HCT116 (cell line): ENCODE results near the gene CTSL. TPM values are rescaled to one million over a fixed set of nuclear protein-coding genes. Genes with fewer than 3 reads are reported as not detected.

Experiments
- ATAC-seq: fragments of 200-7000 bp; cut with Tn5 transposase; 2 replicates; pipeline ENCODE4 v1.9.1; 2020; ENCODE audit warnings: mild to moderate bottlenecking, moderate library complexity
- BruUV-seq: library from RNA; stranded (reverse); fragments of 400-500 nt; replicated peaks from 2 replicates; lab custom pipeline; 2021; lab: Mats Ljungman, UMichigan
- CTCF ChIA-PET: fragments of 300-600 bp; sonication (Branson Sonifier 250); formaldehyde crosslinking; loops from one replicate; lab custom pipeline; 2021; ENCODE audit warnings: antibody characterized with exemption; lab: Charles Lee
- POLR2A ChIA-PET: fragments of 300-600, 350-600 bp; sonication (Branson Sonifier 250); formaldehyde crosslinking; loops from one replicate; lab custom pipeline; 2021; ENCODE audit warnings: antibody characterized with exemption; lab: Charles Lee
- RAD21 ChIA-PET, 2 experiments: fragments of 300-600 bp; sonication (Branson Sonifier 250); formaldehyde crosslinking; loops; one replicate each; lab custom pipeline; 2023; ENCODE audit warnings: low total read pairs in 2 of 2; ENCODE audit not compliant: uncharacterized antibody in 2 of 2, unreplicated experiment in 2 of 2, low non-redundant PET in 1 of 2; lab: Charles Lee
- DNase-seq: peaks from one replicate; pipeline ENCODE4 v3.0.0-alpha.2; 2010; ENCODE audit warnings: low read depth, low spot score
- H2AFZ ChIP-seq: fragments of 200-600 bp; shearing (Covaris generic), sonication (generic); 2 replicates; pipeline ENCODE4 v1.6.1; 2017; ENCODE audit warnings: low read depth, mixed run types, mixed read lengths, antibody characterized with exemption, low read length; ENCODE audit not compliant: poor library complexity, severe bottlenecking
- H3K27ac ChIP-seq: 2 replicates; pipeline ENCODE4 v1.5.1; 2012; ENCODE audit warnings: low read depth, low read length
- H3K27me3 ChIP-seq: fragments of 200-600 bp; sonication (generic); 2 replicates; pipeline ENCODE4 v1.6.1; 2016; ENCODE audit warnings: mixed run types, low read length, mixed read lengths; ENCODE audit not compliant: insufficient read depth
- H3K36me3 ChIP-seq, 2 experiments: fragments of 200-500 bp in 1 of 2; fragments of 200-600 bp in 1 of 2; sonication (Bioruptor generic) in 1 of 2; sonication (generic) in 1 of 2; 2 replicates each; pipeline versions ENCODE4 v1.5.1 to v1.6.1; 2014 to 2016; ENCODE audit warnings: low read length in 2 of 2, inconsistent platforms in 1 of 2, mixed read lengths in 1 of 2, mixed run types in 1 of 2; ENCODE audit not compliant: insufficient read depth in 2 of 2, control insufficient read depth in 1 of 2
- H3K4me1 ChIP-seq, 2 experiments: fragments of 200-600 bp in 1 of 2; sonication (generic) in 1 of 2; 2 replicates each; pipeline versions ENCODE4 v1.5.1 to v1.6.1; 2012 to 2017; ENCODE audit warnings: low read length in 2 of 2, inconsistent platforms in 1 of 2, mild to moderate bottlenecking in 1 of 2, mixed read lengths in 1 of 2, mixed run types in 1 of 2, moderate library complexity in 1 of 2; ENCODE audit not compliant: insufficient read depth in 2 of 2, control insufficient read depth in 1 of 2
- H3K4me2 ChIP-seq: fragments of 200-600 bp; sonication (generic); 2 replicates; pipeline ENCODE4 v1.6.1; 2017; ENCODE audit warnings: mixed run types, low read length, mixed read lengths
- H3K4me3 ChIP-seq, 2 experiments: fragments of 200-600 bp in 1 of 2; sonication (generic) in 1 of 2; replicated peaks in 1 of 2; 2 replicates each; pipeline ENCODE4 v1.5.1; 2011 to 2016; ENCODE audit warnings: low read length in 2 of 2, control low read depth in 1 of 2, low read depth in 1 of 2, mild to moderate bottlenecking in 1 of 2, mixed read lengths in 1 of 2, mixed run types in 1 of 2
- H3K79me2 ChIP-seq: fragments of 200-600 bp; sonication (generic); 2 replicates; pipeline ENCODE4 v1.6.1; 2017; ENCODE audit warnings: mild to moderate bottlenecking, mixed run types, low read length, moderate library complexity, mixed read lengths; ENCODE audit not compliant: insufficient read depth
- H3K9ac ChIP-seq: fragments of 200-600 bp; sonication (generic); 2 replicates; pipeline ENCODE4 v1.6.1; 2016; ENCODE audit warnings: low read length, mixed read lengths
- H3K9me2 ChIP-seq: fragments of 200-600 bp; sonication (generic), shearing (Covaris generic); 2 replicates; pipeline ENCODE4 v1.6.1; 2017; ENCODE audit warnings: mixed run types, mild to moderate bottlenecking, moderate library complexity; ENCODE audit not compliant: insufficient read depth
- H3K9me3 ChIP-seq, 2 experiments: fragments of 200-500 bp in 1 of 2; fragments of 200-600 bp in 1 of 2; sonication (Bioruptor generic) in 1 of 2; sonication (generic) in 1 of 2; 2 replicates each; pipeline ENCODE4 v1.6.1; 2014 to 2017; ENCODE audit warnings: low read length in 2 of 2, mixed read lengths in 2 of 2, inconsistent platforms in 1 of 2, low read depth in 1 of 2, mild to moderate bottlenecking in 1 of 2, mixed run types in 1 of 2, moderate library complexity in 1 of 2; ENCODE audit not compliant: control insufficient read depth in 1 of 2, insufficient read depth in 1 of 2
- H4K20me1 ChIP-seq: fragments of 200-600 bp; sonication (generic), shearing (Covaris generic); 2 replicates; pipeline ENCODE4 v1.6.1; 2017; ENCODE audit warnings: mixed run types, mild to moderate bottlenecking, moderate library complexity; ENCODE audit not compliant: insufficient read depth
- CBX3 ChIP-seq: IDR thresholded peaks from 2 replicates; pipeline ENCODE4 v1.6.1; 2012; ENCODE audit warnings: low read depth
- CEBPB ChIP-seq: IDR thresholded peaks from 2 replicates; pipeline ENCODE4 v1.6.1; 2012; ENCODE audit warnings: low read depth
- ELF1 ChIP-seq: IDR thresholded peaks from 2 replicates; pipeline ENCODE4 v1.6.1; 2012; ENCODE audit warnings: low read depth, borderline replicate concordance
- JUND ChIP-seq: IDR thresholded peaks from 2 replicates; pipeline ENCODE4 v1.6.1; 2012
- RAD21 ChIP-seq: IDR thresholded peaks from 2 replicates; pipeline ENCODE4 v1.6.1; 2012; ENCODE audit warnings: low read depth, mild to moderate bottlenecking
- SP1 ChIP-seq: IDR thresholded peaks from 2 replicates; pipeline ENCODE4 v1.6.1; 2012; ENCODE audit warnings: low read depth
- SRF ChIP-seq: IDR thresholded peaks from 2 replicates; pipeline ENCODE4 v1.6.1; 2012; ENCODE audit warnings: low read depth
- ZNF274 ChIP-seq: fragments of 200-500 bp; sonication (Bioruptor generic); IDR thresholded peaks from 2 replicates; pipeline ENCODE4 v1.6.1; 2014; ENCODE audit warnings: mild to moderate bottlenecking, low read depth, low read length, inconsistent platforms
- intact Hi-C: fragments of 100-400 bp; cut with micrococcal nuclease; formaldehyde crosslinking; loops from 2 replicates; pipeline ENCODE4 v1.10.0; 2022
- total RNA-seq: library from RNA; stranded (reverse); gene quantifications from one replicate; pipeline ENCODE4 v1.2.1, GENCODE V29; 2021; ENCODE audit not compliant: unreplicated experiment
- TF ChIP-seq, protein P1 (sequence below), 3 experiments: fragments of 200-600 bp in 1 of 3; sonication (generic) in 1 of 3; IDR thresholded peaks in 2 of 3; conservative IDR thresholded peaks in 1 of 3; 2 replicates each; pipeline ENCODE4 v1.5.1; 2012 to 2017; ENCODE audit warnings: low read depth in 2 of 3, low read length in 2 of 3, antibody characterized with exemption in 1 of 3, borderline replicate concordance in 1 of 3, control low read depth in 1 of 3, mild to moderate bottlenecking in 1 of 3, mixed read lengths in 1 of 3, mixed run types in 1 of 3, moderate library complexity in 1 of 3; ENCODE audit not compliant: insufficient read depth in 1 of 3
- TF ChIP-seq, protein P2 (sequence below): IDR thresholded peaks from 2 replicates; pipeline ENCODE4 v1.6.1; 2012
- TF ChIP-seq, protein P3 (sequence below): IDR thresholded peaks from 2 replicates; pipeline ENCODE4 v1.6.1; 2011; ENCODE audit warnings: mild to moderate bottlenecking, low read length, moderate library complexity; ENCODE audit not compliant: insufficient replicate concordance; ENCODE audit errors: extremely low read depth

The CTSL gene
- total RNA-seq, 1 experiment from 2014 or later = 63.1 TPM

DNA sequence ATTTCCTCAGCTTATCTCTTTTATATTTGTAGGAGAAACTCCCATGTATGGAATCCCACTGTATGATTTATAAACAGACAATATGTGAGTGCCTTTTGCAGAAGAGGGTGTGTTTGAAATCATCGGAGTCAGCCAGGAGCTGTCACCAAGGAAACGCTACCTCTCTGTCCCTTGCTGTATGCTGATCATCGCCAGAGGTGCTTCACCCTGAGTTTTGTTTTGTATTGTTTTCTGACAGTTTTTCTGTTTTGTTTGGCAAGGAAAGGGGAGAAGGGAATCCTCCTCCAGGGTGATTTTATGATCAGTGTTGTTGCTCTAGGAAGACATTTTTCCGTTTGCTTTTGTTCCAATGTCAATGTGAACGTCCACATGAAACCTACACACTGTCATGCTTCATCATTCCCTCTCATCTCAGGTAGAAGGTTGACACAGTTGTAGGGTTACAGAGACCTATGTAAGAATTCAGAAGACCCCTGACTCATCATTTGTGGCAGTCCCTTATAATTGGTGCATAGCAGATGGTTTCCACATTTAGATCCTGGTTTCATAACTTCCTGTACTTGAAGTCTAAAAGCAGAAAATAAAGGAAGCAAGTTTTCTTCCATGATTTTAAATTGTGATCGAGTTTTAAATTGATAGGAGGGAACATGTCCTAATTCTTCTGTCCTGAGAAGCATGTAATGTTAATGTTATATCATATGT, 18.0 kb upstream of the CTSL start:
- Histone ChIP-seq H2AFZ (no peak overlapping the region), H3K4me3 (no peak overlapping the region), H3K27me3 (no peaks in the 10 kb centered on the region), H3K4me2 (no peak overlapping the region), H4K20me1 (no peaks in the 10 kb centered on the region), H3K9me2 (no peaks in the 10 kb centered on the region), H3K27ac (no peak overlapping the region), H3K9me3 (no peaks in the 10 kb centered on the region), H3K4me1 (peaks cover 2 to 28% of the 10 kb centered on the region in 2 experiments; a peak in 2 of 4 replicates), H3K36me3 (no peaks in the 10 kb centered on the region), H3K79me2 (no peaks in the 10 kb centered on the region)
- ChIA-PET RAD21 (no interaction called here), CTCF (no interaction called here), POLR2A (no interaction called here)
- ATAC-seq = no peak
- no peak for DNase-seq
- intact Hi-C loops = no loop called here
- TF ChIP-seq CBX3 (no peak), SRF (no peak), ZNF274 (no peak), JUND (no peak), CEBPB (no peak), RAD21 (no peak), ELF1 (no peak), SP1 (no peak)
- TF ChIP-seq, protein P1, sequence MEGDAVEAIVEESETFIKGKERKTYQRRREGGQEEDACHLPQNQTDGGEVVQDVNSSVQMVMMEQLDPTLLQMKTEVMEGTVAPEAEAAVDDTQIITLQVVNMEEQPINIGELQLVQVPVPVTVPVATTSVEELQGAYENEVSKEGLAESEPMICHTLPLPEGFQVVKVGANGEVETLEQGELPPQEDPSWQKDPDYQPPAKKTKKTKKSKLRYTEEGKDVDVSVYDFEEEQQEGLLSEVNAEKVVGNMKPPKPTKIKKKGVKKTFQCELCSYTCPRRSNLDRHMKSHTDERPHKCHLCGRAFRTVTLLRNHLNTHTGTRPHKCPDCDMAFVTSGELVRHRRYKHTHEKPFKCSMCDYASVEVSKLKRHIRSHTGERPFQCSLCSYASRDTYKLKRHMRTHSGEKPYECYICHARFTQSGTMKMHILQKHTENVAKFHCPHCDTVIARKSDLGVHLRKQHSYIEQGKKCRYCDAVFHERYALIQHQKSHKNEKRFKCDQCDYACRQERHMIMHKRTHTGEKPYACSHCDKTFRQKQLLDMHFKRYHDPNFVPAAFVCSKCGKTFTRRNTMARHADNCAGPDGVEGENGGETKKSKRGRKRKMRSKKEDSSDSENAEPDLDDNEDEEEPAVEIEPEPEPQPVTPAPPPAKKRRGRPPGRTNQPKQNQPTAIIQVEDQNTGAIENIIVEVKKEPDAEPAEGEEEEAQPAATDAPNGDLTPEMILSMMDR (IDR thresholded peaks at IDR 0.05 in 2 of 3, conservative IDR thresholded peaks at IDR 0.05 in 1 of 3; ENCODE audit: borderline replicate concordance in 1 of 3, insufficient read depth in 1 of 3, low read depth in 2 of 3, low read length in 2 of 3) = no peak
- TF ChIP-seq, protein P2, sequence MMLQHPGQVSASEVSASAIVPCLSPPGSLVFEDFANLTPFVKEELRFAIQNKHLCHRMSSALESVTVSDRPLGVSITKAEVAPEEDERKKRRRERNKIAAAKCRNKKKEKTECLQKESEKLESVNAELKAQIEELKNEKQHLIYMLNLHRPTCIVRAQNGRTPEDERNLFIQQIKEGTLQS = no peak
- TF ChIP-seq, protein P3, sequence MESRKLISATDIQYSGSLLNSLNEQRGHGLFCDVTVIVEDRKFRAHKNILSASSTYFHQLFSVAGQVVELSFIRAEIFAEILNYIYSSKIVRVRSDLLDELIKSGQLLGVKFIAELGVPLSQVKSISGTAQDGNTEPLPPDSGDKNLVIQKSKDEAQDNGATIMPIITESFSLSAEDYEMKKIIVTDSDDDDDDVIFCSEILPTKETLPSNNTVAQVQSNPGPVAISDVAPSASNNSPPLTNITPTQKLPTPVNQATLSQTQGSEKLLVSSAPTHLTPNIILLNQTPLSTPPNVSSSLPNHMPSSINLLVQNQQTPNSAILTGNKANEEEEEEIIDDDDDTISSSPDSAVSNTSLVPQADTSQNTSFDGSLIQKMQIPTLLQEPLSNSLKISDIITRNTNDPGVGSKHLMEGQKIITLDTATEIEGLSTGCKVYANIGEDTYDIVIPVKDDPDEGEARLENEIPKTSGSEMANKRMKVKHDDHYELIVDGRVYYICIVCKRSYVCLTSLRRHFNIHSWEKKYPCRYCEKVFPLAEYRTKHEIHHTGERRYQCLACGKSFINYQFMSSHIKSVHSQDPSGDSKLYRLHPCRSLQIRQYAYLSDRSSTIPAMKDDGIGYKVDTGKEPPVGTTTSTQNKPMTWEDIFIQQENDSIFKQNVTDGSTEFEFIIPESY = no peak
- TF ChIP-seq, all 23 proteins: peak for 0
- no peak overlapping the region for H3K9ac ChIP-seq
- no TSS peak for BruUV-seq
